ENCODE measurements around the gene GMDS. TPM values are rescaled to one million over a fixed set of nuclear protein-coding genes. Genes with fewer than 3 reads are reported as not detected.

The GMDS gene
- total and polyA plus RNA-seq, 4 donors = 7.3 to 28.3 (median 16.1) TPM

DNA sequence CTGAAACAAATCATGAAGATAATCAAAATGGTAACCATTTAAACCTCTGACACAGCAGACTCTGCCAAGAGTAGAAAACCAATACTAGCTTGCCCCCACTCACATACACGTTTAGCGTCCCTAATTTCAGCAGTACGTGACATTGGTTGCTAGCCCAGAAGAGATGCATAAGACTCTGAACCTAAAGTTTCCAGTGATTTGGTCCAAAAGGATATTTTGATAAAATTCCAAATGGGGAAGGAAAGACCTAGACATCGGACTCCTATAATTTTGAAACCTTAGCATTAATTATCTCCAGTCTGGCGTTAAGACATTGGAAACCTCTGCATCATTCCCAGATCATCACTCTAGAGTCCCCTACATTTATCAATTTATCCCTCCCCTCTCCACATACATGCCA lies 98.1 kb downstream of the GMDS start:
- DNase-seq (no peak), ATAC-seq (ENCODE audit: insufficient read depth, low FRiP score) (no peak)
- TF ChIP-seq, protein P1, sequence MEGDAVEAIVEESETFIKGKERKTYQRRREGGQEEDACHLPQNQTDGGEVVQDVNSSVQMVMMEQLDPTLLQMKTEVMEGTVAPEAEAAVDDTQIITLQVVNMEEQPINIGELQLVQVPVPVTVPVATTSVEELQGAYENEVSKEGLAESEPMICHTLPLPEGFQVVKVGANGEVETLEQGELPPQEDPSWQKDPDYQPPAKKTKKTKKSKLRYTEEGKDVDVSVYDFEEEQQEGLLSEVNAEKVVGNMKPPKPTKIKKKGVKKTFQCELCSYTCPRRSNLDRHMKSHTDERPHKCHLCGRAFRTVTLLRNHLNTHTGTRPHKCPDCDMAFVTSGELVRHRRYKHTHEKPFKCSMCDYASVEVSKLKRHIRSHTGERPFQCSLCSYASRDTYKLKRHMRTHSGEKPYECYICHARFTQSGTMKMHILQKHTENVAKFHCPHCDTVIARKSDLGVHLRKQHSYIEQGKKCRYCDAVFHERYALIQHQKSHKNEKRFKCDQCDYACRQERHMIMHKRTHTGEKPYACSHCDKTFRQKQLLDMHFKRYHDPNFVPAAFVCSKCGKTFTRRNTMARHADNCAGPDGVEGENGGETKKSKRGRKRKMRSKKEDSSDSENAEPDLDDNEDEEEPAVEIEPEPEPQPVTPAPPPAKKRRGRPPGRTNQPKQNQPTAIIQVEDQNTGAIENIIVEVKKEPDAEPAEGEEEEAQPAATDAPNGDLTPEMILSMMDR (IDR thresholded peaks at IDR 0.05; ENCODE audit: control extremely low read depth, extremely low read depth) = no peak
- Histone ChIP-seq H3K9ac (ENCODE audit: insufficient read depth in 1 of 2, low read length in 2 of 2) (no peak overlapping the region), H3K27ac (ENCODE audit: low read depth in 1 of 2, low read length in 1 of 2) (no peak overlapping the region), H3K4me1 (ENCODE audit: control insufficient read depth in 5 of 5, insufficient read depth in 5 of 5, low read length in 5 of 5) (peaks cover 0 to 3% (median 0%) of the 10 kb centered on the region in 5 donors), H3K9me3 (ENCODE audit: control insufficient read depth in 4 of 4, insufficient read depth in 3 of 4, low read length in 3 of 4) (no peaks in the 10 kb centered on the region), H3K36me3 (ENCODE audit: control insufficient read depth in 4 of 4, insufficient read depth in 4 of 4, low read length in 4 of 4) (no peaks in the 10 kb centered on the region), H3K27me3 (ENCODE audit: control insufficient read depth in 3 of 3, insufficient read depth in 3 of 3, low read length in 2 of 3) (no peaks in the 10 kb centered on the region), H3K4me3 (no peak overlapping the region)
- 89 to 94% methylated on average over 5 of the region's 5 CpGs for WGBS, 2 donors

DNA sequence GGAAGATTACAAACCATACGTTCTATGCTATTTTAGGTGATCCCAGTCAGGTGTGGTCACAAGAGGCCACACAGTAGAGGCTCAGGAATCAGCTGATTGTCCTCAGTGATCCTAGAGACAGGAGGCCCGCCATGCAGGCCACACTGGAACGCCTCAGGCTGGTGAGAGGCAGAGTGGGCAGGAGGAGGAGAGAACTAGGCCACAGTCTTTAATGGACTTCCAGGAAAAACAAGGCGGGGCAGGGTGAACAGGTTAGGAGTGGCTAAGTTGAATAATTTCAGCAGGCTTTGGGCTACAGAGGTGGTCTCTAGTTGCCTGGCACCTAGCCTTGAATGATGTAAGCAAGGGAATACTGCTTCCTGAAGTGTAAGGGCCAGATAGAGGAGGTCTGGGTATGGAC lies 101.2 kb downstream of the GMDS start:
- Histone ChIP-seq H3K9me3 (ENCODE audit: control insufficient read depth in 4 of 4, insufficient read depth in 3 of 4, low read length in 3 of 4) (no peaks in the 10 kb centered on the region), H3K27ac (ENCODE audit: low read depth in 1 of 2, low read length in 1 of 2) (no peak overlapping the region), H3K9ac (ENCODE audit: insufficient read depth in 1 of 2, low read length in 2 of 2) (no peak overlapping the region), H3K4me3 (no peak overlapping the region), H3K27me3 (ENCODE audit: control insufficient read depth in 3 of 3, insufficient read depth in 3 of 3, low read length in 2 of 3) (no peaks in the 10 kb centered on the region), H3K36me3 (ENCODE audit: control insufficient read depth in 4 of 4, insufficient read depth in 4 of 4, low read length in 4 of 4) (no peaks in the 10 kb centered on the region), H3K4me1 (ENCODE audit: control insufficient read depth in 5 of 5, insufficient read depth in 5 of 5, low read length in 5 of 5) (peaks cover 0 to 3% (median 0%) of the 10 kb centered on the region in 5 donors)
- ATAC-seq (ENCODE audit: insufficient read depth, low FRiP score) (no peak), DNase-seq (no peak)
- TF ChIP-seq, protein P1 (IDR thresholded peaks at IDR 0.05; ENCODE audit: control extremely low read depth, extremely low read depth) = no peak
- WGBS, 2 donors = 86 to 89% methylated on average over 4 of the region's 4 CpGs

DNA sequence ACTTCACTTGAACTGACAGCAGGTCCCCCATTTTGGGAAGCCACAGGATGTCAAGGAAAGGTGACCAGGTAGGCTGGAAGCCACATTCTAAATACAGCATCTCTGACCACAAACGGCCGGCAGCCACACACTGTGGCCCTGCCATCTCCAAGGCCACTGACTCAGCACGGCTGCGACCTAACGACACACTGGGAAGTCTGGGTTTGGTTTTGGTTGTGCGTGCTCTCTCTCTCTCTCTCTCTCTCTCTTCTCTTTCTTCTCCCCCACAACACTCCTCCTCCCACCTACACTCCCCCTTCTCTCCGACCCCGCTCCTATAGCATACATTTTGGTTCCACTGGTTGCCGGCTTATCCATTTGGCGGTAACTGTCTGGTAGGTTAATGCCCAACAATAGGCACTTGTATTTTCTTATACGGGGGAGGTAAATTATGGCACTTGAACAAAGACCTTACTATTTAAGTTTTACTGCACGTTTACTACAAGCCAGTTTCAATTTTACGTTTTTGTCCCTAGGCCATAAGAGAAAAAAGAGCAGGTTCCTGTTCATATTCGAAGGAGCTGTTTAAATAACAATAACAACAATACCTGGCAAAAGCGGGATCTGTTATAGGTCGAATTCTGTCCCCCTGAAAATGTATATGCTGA lies 103.6 kb downstream of the GMDS start:
- ATAC-seq (ENCODE audit: insufficient read depth, low FRiP score) = no peak
- Histone ChIP-seq H3K9ac (ENCODE audit: insufficient read depth in 1 of 2, low read length in 2 of 2) (no peak overlapping the region), H3K9me3 (ENCODE audit: control insufficient read depth in 4 of 4, insufficient read depth in 3 of 4, low read length in 3 of 4) (no peaks in the 10 kb centered on the region), H3K4me3 (no peak overlapping the region), H3K27ac (ENCODE audit: low read depth in 1 of 2, low read length in 1 of 2) (no peak overlapping the region), H3K36me3 (ENCODE audit: control insufficient read depth in 4 of 4, insufficient read depth in 4 of 4, low read length in 4 of 4) (no peaks in the 10 kb centered on the region), H3K27me3 (ENCODE audit: control insufficient read depth in 3 of 3, insufficient read depth in 3 of 3, low read length in 2 of 3) (no peaks in the 10 kb centered on the region), H3K4me1 (ENCODE audit: control insufficient read depth in 5 of 5, insufficient read depth in 5 of 5, low read length in 5 of 5) (peaks cover 0 to 3% (median 0%) of the 10 kb centered on the region in 5 donors)
- no peak for DNase-seq
- WGBS, 2 donors = 52 to 79% methylated on average over 16 of the region's 16 CpGs
- TF ChIP-seq, protein P1 (IDR thresholded peaks at IDR 0.05; ENCODE audit: control extremely low read depth, extremely low read depth) = no peak

All from lung (tissue), 12 donors.